HG02759 (cell line): Measurements from ENCODE around the gene ABCD1.
A peak's percentile ranks its signal among the peaks of the same experiment; 100 is the strongest.
"Not testable (repeated sequence)": the region's sequence is repeated elsewhere in the genome, so short reads cannot be mapped to it uniquely, and the experiment has no call there.

Experiments used
- ATAC-seq: cut with Tn5 transposase; IDR thresholded peaks from one replicate; pipeline ENCODE4 v1.9.1; 2021; ENCODE audit warnings: mild to moderate bottlenecking, moderate library complexity; ENCODE audit not compliant: unreplicated experiment

Gene ABCD1

DNA sequence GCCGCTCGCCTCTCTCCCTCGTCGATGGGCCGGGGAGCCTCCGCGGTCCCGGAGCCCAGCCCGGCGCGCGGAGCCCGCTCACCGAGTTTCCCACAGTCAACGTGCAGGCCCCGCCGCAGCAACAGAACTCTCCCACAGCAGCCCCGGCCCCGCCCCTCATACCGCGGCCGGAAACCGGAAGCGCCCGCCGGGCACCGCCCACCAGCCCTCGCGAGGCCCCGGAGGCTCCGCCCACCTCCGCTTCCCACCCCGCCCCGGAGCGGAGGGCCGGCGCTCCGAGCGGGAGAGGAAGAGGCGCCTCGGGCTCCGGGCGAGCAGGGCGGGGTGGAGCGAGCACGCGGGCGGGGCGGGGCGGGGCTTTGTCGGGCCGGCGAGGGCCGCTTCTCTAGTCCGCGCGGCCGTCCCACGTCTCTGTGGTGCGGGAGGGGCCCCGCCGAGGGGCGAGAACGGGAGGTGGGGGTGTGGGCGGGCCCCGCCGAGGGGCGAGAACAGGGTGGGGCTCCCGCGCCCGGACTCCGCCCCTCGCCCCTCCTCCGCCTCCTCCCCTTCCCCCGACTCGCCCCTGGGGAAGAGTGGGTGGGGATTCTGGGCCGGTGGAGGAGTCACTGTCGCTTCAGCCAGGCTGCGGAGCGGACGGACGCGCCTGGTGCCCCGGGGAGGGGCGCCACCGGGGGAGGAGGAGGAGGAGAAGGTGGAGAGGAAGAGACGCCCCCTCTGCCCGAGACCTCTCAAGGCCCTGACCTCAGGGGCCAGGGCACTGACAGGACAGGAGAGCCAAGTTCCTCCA, at the start of gene ABCD1, which contains the start of gene BCAP31:
TSS of gene ABCD1 (plus strand) at position 605 of the 787 bp plus-strand sequence. CDS start 411 bp downstream, outside the sequence.
TSS of gene BCAP31 (minus strand) at position 136 of the 787 bp plus-strand sequence. CDS start 1,143 bp downstream, outside the sequence.
- peak; percentile 64 for ATAC-seq

DNA sequence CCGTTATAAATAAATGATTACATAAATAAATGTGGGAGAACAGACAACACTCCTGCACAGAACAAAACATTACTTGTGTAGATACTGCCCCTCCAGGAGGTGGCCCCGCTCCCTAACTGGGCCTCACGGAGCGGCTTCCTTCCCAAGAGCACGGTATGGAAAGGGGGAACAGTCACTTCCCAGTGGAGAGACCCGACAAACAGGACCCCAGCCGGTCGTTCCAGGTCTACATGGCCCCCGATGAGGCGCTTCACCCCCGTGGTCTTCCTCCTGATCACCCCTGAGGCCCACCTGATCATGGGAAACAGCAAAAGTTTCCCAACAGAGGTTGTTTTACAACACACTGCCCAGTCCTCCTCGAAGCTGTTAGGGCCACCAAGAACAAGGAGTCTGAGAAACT, 43.5 kb upstream of the ABCD1 start:
- ATAC-seq = no peak

DNA sequence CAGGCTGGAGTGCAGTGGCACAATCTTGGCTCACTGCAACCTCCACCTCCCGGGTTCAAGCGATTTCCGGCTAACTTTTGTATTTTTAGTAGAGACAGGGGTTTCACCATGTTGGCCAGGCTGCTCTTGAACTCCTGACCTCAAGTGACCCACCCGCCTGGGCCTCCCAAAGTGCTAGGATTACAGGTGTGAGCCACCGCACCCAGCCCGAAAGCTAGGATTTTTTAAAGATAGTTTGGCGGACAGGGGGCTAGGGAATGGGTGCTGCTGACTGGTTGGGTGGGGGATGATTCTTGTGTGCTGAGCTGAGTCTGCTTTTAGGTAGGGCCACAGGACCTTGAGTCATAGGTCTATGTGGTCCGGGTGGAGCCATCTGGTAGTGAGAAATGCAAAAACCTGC, 41.2 kb upstream of the ABCD1 start:
- ATAC-seq = not testable (repeated sequence)

DNA sequence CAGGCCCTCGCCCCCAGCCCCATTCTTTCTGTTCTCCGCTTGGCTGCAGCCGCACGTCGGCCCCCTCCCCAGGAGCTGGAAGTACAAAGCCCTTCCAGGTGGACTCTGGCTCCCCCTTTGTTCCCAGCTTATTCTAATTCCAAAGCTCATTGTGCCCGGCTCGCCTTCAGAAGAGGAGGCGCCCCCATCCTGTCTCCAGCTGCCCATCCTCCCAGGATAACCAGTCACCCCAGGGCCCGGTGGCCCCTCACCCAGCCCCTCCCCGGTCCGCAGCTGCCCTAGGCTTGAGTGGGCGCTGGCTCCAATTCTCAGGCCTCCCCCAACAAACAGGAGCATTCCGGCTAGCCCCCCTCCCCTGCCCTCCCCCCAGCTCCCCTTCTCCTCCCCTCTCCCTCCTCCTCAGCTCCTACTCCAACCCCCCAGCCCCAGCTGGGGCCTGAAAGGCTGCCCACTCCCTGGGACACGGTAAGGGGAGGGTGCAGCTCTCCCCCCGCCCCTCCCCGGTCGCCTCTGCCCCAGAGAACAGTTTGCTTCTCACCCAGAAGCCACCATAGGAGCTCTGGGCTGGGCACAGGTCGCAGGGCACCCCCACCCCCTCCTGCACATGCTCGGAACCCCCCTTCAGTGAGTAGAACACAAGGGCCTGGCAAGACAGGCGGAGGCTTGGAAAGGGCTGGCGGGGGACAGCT, 40.0 kb upstream of the ABCD1 start:
- no peak for ATAC-seq

DNA sequence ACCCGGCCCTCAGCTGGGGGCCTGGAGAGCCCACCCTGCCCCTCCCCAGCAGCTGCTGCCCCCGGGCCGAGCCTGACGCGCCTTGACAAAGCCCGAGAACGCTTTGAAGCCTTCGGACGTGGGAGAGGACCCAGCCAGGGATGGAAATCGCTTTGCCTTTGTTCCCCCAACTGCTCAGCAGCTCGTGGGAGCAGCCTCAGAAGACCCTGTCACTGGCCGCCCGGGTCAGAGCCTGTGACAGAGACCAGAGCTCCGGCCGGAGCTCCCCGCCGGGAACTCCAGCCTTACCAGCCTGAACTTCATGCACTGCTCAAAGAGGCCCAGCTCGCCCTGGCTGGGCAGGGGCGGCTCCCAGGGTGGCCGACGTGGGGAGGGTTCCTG, 39.5 kb upstream of the ABCD1 start:
- no peak for ATAC-seq

DNA sequence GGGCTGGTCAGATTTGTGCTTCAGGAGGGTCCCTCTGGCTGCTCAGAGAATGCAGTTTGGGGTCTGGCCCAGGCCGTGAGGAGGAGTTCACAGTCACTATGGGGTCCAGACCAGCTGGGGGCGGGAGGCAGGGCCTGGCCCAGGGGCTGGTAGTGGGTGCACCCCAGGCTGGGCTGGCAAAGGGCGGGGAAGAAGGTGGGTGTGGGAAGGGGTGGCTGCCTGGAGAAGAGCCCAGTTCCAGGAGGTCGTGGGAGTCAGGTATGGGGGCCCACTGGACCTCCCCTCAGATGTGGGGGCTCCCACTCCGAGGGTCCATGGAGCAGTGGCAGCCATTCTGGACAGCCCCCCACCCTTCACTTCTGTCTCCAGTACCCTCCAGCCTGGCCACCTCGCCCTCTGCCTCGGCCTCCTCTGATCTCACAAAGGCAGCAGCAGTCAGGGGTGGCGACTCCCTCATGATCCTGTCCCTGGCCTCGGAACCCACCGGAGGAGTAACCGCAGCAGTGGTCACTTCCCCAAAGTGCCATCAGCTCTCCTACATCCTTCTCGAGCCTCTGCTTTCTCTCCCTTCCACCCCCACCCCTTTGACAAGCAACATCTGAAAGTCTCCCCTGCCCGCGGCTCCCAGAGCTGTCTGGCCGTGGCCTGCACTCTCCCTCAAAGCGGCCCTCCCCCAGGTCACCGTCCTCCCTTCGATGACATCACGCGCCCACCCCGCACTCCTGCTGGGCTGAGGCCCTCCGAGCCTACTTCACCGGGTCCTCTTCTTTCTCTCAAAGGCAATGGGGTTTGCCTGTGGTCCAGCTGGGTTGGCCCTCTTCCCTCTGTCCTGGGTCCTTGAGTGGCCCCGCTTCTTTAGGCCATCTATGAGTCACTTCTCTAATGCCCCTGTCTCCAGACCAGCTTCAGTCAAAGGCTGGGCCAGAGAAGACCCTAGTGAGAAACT, 38.6 kb upstream of the ABCD1 start:
- no peak for ATAC-seq

DNA sequence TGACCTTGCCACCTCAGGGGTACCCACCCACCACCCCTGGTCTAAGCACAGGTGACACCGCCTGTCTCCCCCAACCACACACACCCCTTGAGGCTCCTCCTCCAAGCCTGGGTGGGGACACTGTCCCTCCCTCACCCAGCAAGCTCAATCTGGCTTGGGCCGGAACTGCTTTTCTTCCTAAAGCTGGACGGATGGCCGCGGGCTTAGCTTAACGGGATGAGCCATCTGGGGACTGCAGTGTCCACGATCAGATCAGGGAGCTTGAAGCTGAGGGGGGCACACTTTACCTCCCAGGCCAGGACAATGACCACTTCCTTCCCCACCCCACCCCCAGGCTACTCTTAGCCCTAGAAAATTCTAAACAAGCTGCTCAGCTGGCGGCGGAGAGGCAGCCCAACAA, 37.9 kb upstream of the ABCD1 start:
- no peak for ATAC-seq

DNA sequence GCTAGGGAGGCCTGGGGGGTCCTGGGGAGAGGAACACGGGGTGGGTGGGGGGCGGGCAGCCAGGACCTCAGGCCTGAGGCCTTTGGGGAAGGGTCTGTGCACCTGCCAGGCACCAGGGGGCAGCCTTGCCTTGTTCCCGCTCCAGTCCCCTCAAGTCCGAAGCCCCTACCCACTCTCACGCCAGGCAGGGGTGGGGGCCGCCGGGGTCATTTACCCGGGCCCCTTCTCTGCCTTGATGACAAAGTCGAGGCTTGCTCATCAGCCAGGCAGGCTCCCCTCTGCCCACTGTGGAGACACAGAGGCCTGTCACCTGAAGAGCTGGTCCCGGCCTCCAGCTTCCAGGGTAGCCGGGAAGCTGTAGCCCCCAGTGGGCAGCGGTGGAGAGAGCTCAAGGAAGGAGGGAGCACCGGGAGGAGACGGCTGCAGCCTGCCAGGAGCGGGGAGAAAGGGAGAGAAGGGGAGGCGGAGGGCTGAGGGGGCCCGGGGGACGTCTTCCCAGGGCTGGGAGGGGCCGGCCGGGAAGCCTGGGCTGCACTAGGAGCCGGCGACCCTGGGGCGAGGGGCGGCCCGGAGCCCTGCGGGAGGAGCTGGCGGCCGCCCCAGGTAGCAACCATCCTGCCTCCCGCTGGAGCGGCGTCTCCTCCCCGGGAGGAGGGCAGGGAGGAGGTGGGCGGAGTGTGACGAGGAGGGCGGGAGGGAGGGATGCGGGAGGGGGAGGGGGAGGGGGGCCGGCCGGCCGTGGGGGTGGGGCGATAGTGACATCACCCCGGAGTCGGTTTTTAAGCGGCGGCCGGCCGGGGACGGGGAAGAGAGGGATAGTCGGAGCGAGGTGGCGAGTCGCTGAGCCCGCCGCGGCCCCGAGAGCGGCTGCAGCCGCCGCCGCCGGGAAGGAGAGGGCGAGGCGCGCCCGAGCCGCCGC, 37.3 kb upstream of the ABCD1 start, which contains the start of gene SLC6A8:
TSS of gene SLC6A8 (plus strand) at position 806 of the 919 bp plus-strand sequence. CDS start 649 bp downstream, outside the sequence.
- ATAC-seq = no peak

DNA sequence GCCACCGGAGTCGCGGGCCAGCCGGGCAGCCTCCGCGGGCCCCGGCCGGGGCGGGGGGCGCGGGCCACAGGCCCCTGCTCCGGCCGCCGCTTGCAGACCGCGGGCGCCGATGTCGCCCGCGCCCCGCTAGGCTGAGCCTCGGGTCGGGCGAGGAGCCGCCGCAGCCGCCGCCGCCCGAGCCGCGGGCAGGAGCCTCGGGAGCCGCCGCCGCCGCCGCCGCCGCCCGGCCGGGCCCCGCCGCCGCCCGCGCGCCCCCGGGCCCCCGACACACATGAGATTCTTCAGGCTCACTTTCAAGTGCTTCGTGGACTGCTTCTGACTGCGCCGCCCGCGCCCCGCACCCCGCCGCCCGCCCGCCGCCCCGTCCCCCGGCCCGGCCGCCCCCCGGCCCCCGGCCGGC, 36.6 kb upstream of the ABCD1 start:
- no peak for ATAC-seq

DNA sequence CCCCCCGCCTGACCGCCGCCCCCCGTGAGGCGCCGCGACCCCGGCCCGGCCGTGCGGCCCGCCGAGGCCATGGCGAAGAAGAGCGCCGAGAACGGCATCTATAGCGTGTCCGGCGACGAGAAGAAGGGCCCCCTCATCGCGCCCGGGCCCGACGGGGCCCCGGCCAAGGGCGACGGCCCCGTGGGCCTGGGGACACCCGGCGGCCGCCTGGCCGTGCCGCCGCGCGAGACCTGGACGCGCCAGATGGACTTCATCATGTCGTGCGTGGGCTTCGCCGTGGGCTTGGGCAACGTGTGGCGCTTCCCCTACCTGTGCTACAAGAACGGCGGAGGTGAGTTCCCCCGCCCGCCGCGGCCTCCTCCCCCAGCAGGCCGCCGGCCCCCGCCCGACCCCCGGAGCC, 36.1 kb upstream of the ABCD1 start:
- ATAC-seq = no peak

DNA sequence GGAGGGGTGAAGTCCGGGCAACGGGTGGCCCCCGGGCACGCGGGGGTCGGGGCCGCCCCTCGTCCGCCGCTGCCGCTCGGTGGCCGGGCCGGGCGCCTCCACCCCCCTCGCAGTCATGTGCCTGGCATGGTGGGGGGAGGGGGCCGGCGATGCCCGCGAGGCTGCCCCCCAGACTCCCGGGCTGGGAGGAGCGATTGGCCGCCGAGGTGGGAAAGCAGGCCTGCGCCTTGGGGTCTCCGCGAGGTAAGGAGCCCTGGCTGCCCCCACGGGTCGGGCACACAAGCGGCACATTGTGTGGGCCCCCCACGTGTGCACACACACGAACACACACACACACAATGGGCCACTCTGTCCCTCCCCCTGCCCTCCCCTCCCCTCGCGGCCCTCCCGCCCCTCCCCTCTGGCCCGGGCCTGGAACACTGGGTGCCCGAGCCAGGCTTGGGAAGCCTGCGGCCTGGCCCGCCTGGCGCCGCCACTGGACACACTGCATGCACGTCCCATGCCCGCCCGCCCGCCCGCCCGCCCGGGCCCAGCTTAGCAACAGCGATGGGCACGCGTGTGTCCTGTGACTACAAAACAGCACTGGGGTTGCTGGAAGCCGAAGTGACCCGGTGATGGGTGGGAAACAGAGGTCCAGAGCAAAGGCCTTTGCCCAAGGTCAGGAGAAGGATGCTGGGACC, 35.6 kb upstream of the ABCD1 start:
- ATAC-seq = no peak

DNA sequence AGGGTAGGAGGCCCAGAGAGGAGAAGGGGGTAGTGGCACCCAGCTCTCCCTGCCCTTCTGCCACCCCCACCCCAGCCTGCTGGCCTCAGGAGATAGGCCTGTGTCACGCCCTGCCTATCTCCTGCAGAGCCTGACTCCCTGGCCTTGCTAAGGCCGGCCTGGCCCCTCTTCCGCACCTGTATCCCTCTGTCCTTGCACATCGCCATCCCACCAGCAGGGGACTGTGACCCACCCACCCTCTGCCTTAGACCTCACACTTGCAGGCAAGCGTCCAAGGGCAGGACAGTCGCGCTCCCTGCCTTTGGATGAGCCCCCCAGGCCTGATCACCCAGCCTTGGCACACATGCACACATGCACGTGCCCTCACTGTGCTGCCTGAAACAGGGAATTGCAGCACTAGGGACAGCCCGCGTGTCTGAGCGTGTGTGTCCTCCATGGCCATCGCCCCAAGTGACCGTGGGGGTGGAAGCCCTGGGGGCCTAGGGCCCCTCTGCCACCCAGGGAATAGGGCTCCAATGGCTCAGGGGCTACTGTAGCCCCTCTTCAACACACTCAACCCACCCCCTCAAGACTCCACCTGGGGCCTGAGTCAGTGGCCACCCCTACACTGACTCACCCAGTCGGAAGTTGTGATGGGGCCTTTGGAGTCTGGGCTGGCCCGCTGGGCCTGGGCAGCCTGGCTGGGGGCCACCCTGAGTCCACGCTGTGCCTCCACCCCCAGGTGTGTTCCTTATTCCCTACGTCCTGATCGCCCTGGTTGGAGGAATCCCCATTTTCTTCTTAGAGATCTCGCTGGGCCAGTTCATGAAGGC, 34.8 kb upstream of the ABCD1 start:
- ATAC-seq = no peak

DNA sequence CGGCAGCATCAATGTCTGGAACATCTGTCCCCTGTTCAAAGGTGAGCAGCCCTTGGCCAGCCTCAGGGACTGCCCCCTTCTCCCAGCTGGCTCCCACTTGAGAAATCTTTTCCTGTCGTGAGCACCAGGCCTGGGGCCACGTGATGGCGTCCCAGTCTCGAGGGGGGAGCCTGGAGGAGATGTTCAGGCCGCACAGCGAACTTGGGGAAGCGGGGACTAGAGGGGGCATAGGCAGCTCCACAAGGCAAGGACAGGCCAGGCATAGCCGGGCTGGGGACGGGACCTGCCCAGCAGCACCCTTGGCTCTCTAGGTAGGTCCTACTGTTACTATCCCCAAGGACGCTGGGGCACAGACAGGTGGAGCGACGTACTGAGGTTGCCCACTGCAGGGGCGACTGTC, 34.2 kb upstream of the ABCD1 start:
- no peak for ATAC-seq

DNA sequence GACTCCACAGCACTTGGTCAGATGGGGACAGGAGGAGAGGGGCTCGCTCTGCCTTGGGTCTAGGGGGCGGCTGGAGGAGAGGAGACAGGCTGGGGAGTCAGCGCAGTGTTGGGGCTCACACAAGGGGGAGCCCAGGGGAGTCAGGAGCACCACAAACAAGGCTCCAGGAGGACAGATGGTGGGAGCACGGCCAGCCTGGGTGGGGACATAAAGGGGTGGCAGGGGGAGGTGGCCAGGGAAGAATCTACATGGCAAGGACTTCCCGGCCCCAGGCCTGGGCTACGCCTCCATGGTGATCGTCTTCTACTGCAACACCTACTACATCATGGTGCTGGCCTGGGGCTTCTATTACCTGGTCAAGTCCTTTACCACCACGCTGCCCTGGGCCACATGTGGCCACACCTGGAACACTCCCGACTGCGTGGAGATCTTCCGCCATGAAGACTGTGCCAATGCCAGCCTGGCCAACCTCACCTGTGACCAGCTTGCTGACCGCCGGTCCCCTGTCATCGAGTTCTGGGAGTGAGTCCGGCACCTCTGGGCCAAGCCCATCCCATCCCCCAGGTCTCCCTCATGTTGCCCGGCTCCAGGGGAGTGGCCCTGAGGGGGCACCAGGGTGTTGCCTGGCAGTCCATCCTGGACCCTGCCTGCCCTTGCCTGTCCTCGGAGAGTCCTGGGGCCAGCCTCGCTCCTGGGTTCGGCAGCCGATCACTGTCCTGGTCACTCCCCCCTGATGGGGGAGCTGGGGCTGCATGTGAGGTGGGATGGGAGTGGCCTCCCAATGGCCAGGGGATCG, 33.4 kb upstream of the ABCD1 start:
- ATAC-seq = not testable (repeated sequence)

DNA sequence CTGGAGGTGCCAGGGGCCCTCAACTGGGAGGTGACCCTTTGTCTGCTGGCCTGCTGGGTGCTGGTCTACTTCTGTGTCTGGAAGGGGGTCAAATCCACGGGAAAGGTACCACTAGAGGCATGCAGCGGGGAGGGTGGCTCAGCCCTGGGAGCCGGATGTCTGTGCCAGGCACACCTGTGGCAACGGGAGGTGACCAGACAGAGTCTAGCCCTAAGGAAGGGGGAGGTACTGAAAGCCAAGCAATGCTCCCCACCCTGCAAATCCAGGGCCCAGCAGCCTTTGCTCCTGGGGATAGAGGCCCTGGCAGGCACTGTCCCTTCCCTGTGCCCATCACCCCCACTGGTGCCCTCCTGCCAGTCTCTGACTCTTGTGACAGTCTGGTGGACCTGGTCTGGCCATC, 32.7 kb upstream of the ABCD1 start:
- ATAC-seq = no peak

DNA sequence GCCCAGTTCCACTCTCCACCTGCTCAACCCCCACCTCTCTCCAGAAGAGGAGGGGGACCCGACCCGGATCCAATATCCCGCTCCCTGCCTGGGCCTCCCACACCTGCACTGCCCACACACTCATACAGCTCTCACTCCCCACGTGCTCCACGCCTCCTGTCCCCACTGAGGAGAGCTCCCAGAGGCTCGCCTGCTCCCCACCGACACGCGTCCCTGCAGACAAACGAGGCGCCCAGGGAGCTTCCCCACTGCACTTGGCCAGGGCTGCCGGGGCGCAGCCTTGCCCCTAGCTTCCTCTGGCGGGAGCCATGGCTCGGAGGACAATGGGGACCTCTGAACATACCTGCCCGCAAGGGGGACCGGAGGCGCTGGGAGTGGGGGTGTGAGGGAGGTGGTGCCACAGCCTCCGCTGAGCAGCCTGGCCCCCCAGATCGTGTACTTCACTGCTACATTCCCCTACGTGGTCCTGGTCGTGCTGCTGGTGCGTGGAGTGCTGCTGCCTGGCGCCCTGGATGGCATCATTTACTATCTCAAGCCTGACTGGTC, 32.0 kb upstream of the ABCD1 start:
- ATAC-seq = no peak
